Activated naive CD8-positive, alpha-beta T cell (primary cell): Measurements from ENCODE around the gene ORM1.

Experiments
- H3K27ac Mint-ChIP-seq: one replicate; pipeline ENCODE4 v1.8.0; 2021; ENCODE audit warnings: mixed read lengths
- H3K27me3 Mint-ChIP-seq: one replicate; pipeline ENCODE4 v1.8.0; 2021; ENCODE audit warnings: mixed read lengths
- H3K36me3 Mint-ChIP-seq: one replicate; pipeline ENCODE4 v1.8.0; 2021; ENCODE audit warnings: mixed read lengths
- H3K4me1 Mint-ChIP-seq: one replicate; pipeline ENCODE4 v1.8.0; 2021; ENCODE audit warnings: low read depth, mixed read lengths
- H3K4me3 Mint-ChIP-seq: one replicate; pipeline ENCODE4 v1.8.0; 2021; ENCODE audit warnings: mild to moderate bottlenecking, mixed read lengths
- H3K9me3 Mint-ChIP-seq: one replicate; pipeline ENCODE4 v1.8.0; 2021; ENCODE audit warnings: low read depth, mixed read lengths

Gene ORM1

DNA sequence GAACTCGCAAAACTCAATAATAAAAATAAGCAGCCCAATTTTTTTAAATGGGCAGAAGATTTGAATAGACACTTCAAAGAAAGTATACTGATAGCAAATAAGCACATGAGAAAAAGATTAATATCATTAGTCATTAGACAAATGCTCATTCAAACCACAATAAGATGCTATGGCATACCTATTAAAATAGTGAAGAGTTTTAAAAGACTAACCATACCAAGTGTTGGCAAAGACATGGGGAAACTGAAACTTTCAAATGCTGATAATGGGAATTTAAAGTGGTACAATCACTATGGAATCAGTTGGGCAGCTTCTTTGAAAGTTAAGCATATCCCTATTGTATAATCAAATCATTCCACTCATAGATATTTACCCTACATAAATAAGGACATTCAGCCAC lies 26.6 kb upstream of the ORM1 start:
- Mint-ChIP-seq H3K27ac (no peak overlapping the region), H3K9me3 (peaks cover 9% of the 10 kb centered on the region), H3K27me3 (peaks cover 1% of the 10 kb centered on the region), H3K4me3 (no peak overlapping the region), H3K36me3 (peaks cover 4% of the 10 kb centered on the region), H3K4me1 (no peaks in the 10 kb centered on the region)

DNA sequence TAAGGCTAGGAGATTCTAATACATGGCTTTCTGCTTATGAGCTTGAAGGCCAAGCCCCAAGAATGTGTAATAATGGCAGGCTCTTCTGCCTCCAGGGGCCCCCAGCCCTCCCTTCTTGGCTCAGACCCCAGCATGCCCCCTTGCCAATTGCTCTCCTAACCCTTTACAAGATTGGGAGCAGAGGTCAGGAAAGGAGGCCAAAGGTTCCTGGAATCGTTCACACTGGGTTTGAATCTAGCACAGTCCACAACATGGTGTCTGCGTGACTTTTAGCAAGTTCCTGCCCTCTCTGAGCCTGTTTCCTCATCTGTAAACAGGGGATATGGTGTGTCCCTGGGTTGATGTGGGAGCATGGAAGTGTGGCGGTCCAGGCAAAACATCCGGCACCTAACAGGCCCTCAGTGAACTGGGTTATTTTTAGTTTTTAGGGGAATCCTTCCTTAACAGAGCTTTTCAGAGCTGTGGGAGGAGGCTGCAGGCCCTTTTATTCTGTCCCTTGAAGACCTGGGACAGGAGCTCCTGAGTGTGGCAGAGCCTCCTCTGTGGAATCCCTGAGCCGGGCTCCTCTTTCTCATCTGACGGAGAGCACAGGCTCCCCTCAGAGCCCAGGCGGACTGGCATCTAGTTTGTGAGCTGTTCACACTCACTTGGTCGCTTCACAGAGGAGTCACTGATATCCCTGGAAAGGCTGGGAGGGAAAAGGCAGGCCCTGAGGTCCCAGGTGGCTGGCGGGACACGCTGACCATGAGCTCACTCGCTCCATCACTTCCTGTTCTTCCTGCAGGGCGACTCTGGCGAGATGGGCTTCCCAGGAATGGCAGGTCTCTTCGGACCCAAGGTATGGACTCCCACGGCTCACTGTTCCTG lies 23.4 kb upstream of the ORM1 start:
- no peaks in the 10 kb centered on the region for H3K27me3 Mint-ChIP-seq
- no peak overlapping the region for H3K27ac Mint-ChIP-seq
- H3K4me3 Mint-ChIP-seq = no peak overlapping the region
- H3K36me3 Mint-ChIP-seq = peaks cover 4% of the 10 kb centered on the region
- H3K9me3 Mint-ChIP-seq = peaks cover 8% of the 10 kb centered on the region
- H3K4me1 Mint-ChIP-seq = no peaks in the 10 kb centered on the region

DNA sequence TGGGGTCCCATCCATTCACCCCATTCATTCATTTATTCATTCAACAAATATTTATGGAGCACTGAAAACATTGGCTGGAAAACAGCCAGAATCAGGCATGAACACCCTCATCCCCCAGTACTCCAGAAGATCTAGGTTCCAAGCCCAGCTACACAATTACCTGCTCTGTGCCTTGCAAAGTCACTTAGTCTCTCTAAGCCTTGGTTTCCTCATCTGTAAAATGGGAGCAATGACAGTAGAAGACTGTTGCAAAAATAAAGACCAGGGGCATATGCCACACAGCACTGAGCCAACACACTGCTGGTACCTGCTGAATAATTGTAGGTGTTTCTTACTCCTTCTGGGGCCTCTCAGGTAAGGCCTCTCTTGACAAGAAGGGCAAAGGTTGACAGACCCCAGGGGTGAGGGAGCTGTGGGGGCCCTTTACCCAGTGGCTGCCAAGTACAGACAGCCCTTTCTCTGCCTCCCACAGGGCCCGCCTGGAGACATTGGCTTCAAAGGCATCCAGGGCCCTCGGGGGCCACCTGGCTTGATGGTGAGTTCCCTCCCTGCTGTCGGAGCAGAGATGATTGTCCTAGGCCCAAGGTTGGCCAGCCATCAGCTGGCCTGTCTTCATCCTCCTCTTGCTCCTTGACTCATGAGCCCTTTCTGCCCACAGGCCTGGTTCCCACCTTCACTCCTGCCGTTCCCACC lies 22.6 kb upstream of the ORM1 start:
- Mint-ChIP-seq H3K27ac (no peak overlapping the region), H3K4me3 (no peak overlapping the region), H3K27me3 (no peaks in the 10 kb centered on the region), H3K4me1 (no peaks in the 10 kb centered on the region), H3K36me3 (peaks cover under 1% of the 10 kb centered on the region), H3K9me3 (peaks cover under 1% of the 10 kb centered on the region)

DNA sequence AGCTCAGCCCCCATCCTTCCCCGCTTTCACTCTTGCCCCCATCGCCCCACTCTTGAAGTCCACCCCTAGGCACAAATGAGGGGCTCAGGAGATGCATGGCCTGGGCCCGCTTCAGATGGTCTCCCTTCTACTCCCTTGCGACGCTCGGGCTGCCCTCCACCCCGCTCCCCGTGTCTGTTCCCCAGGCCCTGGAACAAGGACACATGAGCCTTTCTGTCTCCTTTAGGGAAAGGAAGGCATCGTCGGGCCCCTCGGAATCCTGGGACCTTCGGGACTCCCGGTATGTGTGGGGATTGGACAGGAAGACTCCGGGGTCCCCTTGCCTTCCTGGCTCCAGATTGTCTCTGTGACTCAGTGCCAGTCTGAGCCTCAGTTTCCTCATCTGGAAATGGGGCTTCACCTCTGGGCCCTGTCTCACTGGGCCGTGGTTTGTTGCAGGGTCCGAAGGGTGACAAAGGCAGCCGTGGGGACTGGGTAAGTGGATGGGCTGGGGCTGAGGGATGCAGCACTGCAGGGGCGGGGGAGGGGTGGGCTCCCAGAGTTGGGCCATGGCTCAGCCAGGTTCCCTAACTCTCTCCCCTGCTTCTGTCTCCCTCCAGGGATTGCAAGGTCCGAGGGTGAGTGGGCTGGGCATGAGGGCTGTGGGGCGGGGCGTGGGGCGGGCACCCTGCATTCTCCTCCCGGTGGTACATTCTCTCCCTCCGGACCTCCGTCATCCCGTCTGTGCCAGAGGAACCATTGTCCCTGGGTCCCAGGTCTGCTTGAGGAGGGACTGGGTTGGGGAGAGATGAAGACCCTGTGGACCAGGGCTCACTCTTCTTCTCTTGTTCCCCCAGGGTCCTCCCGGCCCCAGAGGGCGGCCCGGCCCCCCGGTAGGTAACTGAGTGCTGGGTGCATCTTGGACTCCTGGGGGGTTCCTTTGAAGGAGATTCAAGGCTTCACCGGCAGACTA lies 21.8 kb upstream of the ORM1 start:
- H3K27ac Mint-ChIP-seq = no peak overlapping the region
- H3K9me3 Mint-ChIP-seq = no peaks in the 10 kb centered on the region
- peaks cover 4% of the 10 kb centered on the region for H3K4me1 Mint-ChIP-seq
- H3K36me3 Mint-ChIP-seq = no peaks in the 10 kb centered on the region
- H3K4me3 Mint-ChIP-seq = no peak overlapping the region
- H3K27me3 Mint-ChIP-seq = no peaks in the 10 kb centered on the region

DNA sequence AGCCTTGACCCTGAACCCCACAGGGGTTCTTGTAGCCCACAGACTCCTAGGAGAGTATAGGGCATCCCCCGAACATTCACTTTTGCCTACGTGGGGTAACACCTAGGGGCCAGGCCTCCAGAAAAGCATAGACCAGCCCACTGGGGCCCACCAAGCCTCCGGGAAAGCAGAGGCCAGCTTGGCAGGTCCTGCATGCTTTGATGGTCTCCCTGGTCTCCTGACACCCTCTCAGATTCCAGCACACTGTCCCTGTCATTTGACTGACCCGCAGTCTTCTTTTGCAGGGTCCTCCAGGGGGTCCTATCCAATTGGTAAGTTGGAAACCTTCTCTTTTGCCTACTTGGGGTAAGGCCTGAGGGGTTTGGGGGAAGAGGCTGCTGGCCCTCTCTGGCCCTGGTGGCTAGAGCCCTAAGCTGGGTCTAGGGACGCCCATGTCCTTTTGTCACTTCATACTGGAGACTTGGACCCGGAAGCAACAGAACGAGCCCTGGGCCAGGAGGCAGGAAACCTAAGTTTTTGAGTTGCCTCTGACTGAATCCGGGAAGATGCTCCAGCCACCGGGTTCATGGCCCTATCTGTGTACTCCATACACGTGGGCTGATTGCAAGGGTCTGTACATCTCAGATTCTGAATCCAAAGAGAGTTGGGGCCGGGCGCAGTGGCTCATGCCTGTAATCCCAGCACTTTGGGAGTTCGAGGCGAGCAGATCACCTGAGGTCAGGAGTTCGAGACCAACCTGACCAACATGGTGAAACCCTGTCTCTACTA lies 20.9 kb upstream of the ORM1 start:
- no peaks in the 10 kb centered on the region for H3K27me3 Mint-ChIP-seq
- H3K4me3 Mint-ChIP-seq = no peak overlapping the region
- H3K4me1 Mint-ChIP-seq = peaks cover 4% of the 10 kb centered on the region
- H3K9me3 Mint-ChIP-seq = no peaks in the 10 kb centered on the region
- H3K27ac Mint-ChIP-seq = no peak overlapping the region
- H3K36me3 Mint-ChIP-seq = no peaks in the 10 kb centered on the region

DNA sequence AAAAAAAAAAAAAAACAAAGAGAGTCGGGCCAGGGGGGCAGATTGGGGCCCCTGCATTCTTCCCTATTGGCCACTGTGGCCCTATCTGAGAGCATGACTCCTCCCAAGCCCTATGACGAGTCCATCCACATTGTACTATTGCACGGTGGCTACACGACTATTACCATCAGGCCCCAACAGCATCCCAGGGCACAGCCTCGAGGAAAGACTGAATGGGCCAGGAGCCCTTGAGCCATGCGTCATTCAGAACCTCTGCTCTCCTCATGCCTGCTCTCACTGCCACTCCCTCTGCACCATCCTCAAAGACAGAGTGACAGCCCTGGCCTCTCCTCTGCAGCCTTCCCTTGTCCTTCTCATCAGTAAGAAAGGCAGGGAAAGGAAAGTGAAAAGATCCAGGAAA lies 20.2 kb upstream of the ORM1 start:
- H3K4me3 Mint-ChIP-seq = no peak overlapping the region
- H3K27me3 Mint-ChIP-seq = no peaks in the 10 kb centered on the region
- no peaks in the 10 kb centered on the region for H3K36me3 Mint-ChIP-seq
- H3K4me1 Mint-ChIP-seq = peaks cover 4% of the 10 kb centered on the region
- no peak overlapping the region for H3K27ac Mint-ChIP-seq
- no peaks in the 10 kb centered on the region for H3K9me3 Mint-ChIP-seq

DNA sequence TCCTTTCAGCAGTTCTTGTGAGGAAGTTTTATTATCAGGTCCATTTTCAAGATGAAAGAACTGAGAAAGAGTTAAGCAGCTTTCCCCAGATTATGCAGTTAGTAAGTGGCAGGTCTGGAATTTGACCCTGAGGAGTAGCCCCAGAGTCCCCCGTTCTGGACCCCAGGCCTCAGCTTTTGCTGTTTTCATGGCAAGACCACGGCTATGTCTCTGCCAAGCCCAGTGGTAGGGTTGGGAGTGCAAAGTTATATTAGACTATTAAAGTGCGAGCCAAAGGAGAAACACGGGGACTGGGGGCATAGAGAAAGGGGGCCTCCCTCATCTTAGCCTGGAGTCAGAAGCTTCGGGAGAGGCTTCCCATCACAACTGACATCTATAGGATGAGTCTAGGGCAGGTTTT lies 19.3 kb upstream of the ORM1 start:
- no peaks in the 10 kb centered on the region for H3K9me3 Mint-ChIP-seq
- no peaks in the 10 kb centered on the region for H3K36me3 Mint-ChIP-seq
- H3K4me3 Mint-ChIP-seq = no peak overlapping the region
- H3K4me1 Mint-ChIP-seq = peaks cover 4% of the 10 kb centered on the region
- H3K27me3 Mint-ChIP-seq = no peaks in the 10 kb centered on the region
- no peak overlapping the region for H3K27ac Mint-ChIP-seq

DNA sequence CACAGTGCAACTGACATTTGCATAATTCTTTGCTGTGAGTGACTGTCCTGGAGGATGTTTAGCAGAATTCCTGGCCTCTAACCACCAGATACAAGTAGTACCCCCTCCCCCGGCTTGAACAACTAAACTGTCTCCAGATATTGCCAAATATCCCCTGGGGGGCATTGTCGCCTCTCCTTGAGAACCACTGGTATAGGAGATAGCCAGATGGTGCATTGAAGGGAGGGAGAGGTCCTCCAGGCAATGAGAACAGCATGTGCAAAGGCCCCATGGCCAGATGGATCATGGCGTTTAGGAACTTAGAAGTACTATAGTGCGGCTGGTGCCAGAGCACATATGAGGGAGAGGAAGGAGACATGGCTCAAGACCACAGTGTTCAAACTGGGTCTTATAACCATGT lies 18.9 kb upstream of the ORM1 start:
- no peaks in the 10 kb centered on the region for H3K27me3 Mint-ChIP-seq
- no peaks in the 10 kb centered on the region for H3K9me3 Mint-ChIP-seq
- H3K4me1 Mint-ChIP-seq = peaks cover 4% of the 10 kb centered on the region
- no peak overlapping the region for H3K4me3 Mint-ChIP-seq
- H3K27ac Mint-ChIP-seq = no peak overlapping the region
- H3K36me3 Mint-ChIP-seq = no peaks in the 10 kb centered on the region

DNA sequence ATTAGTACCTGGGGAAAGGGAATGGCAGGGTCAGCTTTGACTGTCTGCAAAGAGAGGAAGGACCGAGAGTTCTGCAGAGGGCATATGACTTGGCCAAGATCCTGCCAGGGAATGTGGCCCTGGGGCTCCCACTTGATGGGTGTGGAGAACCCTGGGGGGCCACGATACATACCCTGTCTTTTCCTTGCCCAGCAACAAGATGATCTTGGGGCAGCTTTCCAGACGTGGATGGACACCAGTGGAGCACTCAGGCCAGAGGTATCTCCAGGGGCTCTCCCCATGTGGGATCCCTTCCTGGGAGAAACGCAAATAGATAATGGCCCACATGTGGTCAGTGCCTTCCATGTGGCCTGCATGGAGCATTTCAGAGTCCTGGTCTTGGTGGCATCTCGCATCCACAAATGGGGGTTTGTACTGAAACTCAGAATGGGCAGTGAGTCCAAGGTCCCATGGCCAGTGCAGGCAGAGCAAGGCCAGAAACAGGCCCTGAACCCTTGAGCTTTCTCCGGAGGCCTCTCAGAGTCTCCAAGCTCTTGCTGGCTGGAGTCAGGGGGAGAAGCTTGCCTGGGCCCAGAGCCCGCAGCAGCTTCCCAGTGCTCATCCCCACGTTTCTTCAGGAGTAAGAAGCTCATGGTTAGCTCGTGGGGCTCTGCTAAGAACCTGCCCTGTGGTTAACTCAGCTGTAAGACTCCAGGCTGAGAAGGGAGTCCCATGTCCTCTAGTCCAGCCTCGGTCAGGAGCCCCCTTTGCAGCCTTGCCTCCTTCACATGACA lies 18.3 kb upstream of the ORM1 start:
- Mint-ChIP-seq H3K4me3 (no peak overlapping the region), H3K27me3 (no peaks in the 10 kb centered on the region), H3K4me1 (peaks cover 4% of the 10 kb centered on the region), H3K9me3 (no peaks in the 10 kb centered on the region), H3K27ac (no peak overlapping the region), H3K36me3 (no peaks in the 10 kb centered on the region)

DNA sequence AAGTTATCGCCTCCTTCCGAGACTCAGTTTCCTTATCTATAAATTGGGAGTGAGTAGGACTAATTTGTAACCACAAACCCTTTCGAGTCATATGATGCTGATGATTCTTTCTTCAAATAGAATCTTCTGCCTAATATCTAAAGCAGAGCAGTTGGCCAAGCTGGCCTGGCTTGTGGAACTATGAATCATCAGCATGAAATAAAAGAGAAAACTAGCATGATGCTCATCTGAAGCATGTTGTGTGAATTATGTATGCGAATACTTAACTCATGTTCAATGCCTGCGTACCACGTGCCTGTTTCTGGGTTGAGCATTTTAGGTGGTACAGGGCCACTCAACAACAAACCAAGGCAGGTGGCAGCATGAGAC lies 15.0 kb upstream of the ORM1 start:
- Mint-ChIP-seq H3K9me3 (no peaks in the 10 kb centered on the region), H3K27me3 (no peaks in the 10 kb centered on the region), H3K4me1 (peaks cover 4% of the 10 kb centered on the region), H3K27ac (no peak overlapping the region), H3K4me3 (no peak overlapping the region), H3K36me3 (no peaks in the 10 kb centered on the region)

DNA sequence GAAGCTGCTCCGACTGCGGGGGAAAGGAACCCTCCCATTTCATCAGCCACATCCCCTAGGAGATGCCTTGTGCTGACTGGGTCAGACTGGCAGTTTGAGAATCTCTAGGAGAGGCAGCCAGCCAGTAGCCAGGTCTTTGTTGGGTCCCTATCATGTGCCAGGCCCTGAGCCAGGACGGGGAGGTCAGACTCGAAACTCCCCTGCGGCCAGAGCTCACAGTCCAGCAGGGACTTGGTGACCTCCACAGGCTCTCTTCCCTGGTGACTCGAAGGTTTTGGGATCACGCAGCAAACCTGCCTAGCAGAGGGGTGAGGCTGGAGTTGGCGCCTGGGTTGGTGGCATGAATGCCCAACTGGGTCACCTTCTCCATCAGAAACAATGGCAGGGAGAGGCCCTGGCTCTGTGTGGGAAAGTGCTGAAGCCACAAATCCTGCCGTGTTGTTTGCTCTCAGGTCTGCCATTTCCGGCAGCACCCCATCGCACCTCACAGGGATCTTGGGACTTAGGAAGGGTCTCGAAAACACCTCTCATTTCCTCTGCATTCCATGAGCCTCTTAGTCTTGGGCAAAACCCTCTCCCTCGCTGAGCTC lies 14.4 kb upstream of the ORM1 start:
- H3K4me1 Mint-ChIP-seq = peaks cover 4% of the 10 kb centered on the region
- H3K36me3 Mint-ChIP-seq = no peaks in the 10 kb centered on the region
- H3K27me3 Mint-ChIP-seq = no peaks in the 10 kb centered on the region
- no peaks in the 10 kb centered on the region for H3K9me3 Mint-ChIP-seq
- H3K4me3 Mint-ChIP-seq = no peak overlapping the region
- H3K27ac Mint-ChIP-seq = no peak overlapping the region

DNA sequence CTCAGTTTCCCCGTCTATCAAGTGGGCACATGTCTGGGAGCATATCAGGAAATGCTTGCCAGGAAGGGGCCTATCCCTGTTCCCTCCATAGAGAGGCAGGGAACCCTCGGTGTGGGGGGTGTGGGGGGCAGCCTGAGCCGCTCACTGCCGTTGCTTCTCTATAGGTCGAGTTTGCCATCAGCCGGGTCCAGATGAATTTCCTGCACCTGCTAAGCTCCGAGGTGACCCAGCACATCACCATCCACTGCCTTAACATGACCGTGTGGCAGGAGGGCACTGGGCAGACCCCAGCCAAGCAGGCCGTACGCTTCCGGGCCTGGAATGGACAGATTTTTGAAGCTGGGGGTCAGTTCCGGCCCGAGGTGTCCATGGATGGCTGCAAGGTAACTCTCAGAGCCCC lies 13.8 kb upstream of the ORM1 start:
- Mint-ChIP-seq H3K27ac (no peak overlapping the region), H3K9me3 (no peaks in the 10 kb centered on the region), H3K4me3 (no peak overlapping the region), H3K4me1 (peaks cover 4% of the 10 kb centered on the region), H3K27me3 (no peaks in the 10 kb centered on the region), H3K36me3 (no peaks in the 10 kb centered on the region)

DNA sequence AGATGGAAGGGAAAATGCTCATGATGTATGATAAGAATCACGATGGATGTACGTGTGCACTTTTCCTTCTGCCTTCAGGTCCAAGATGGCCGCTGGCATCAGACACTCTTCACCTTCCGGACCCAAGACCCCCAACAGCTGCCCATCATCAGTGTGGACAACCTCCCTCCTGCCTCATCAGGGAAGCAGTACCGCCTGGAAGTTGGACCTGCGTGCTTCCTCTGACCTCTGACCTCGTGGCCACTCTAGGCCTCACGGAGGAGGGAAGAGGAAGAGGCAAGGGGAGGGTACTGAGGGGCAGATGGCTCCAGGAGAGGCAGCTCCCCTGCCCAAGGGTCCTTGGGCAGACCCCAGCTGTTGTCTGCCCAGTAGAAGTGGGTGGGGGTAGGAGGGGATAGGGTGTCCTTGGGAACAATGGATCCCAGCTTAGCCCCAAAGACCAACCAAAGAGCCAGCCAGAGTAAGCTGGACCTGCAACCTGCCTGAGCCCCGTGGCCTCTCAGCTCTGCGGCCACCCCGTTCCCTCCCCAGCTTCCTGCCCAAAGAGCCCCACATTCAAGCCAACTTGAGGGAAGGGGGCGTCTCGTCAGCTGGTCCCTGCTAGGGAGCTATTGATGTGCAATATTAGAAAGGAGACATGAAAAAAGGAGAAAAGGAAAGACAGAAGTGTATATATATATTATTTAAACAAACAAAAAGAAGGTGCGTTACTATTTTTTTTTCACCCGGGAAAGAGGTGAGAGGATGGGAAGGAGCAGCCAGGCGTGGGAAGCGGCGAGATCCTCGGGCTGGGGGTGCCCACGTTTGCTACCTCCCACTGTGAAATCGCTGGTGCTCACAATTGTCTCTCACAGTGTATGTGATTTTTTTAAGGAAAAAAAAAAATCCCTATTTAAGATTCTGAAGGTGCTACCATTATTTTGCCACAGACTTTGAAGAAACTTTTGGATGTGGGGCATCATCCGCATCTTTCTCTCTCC lies 12.1 kb upstream of the ORM1 start:
- no peaks in the 10 kb centered on the region for H3K9me3 Mint-ChIP-seq
- H3K4me3 Mint-ChIP-seq = no peak overlapping the region
- peaks cover under 1% of the 10 kb centered on the region for H3K4me1 Mint-ChIP-seq
- no peaks in the 10 kb centered on the region for H3K27me3 Mint-ChIP-seq
- H3K36me3 Mint-ChIP-seq = no peaks in the 10 kb centered on the region
- H3K27ac Mint-ChIP-seq = no peak overlapping the region
